ENCODE data around the gene SLC39A3. TPM values are rescaled to one million over a fixed set of nuclear protein-coding genes. Genes with fewer than 3 reads are reported as not detected.

The SLC39A3 gene
- total and polyA plus RNA-seq, 2 of the 8 experiments (the other 6 are each of a cell fraction or from before 2014, with no cell fraction given) = 33.0 to 52.9 TPM

- ChIA-PET CTCF (ENCODE audit: partially characterized antibody) (interaction anchor here (1.0 kb wide), 1 partner anchor 108 kb away, joined by 5 read pairs; no protein-coding TSS in a partner anchor), POLR2A (ENCODE audit: partially characterized antibody) (interaction anchor here (1.1 to 1.2 kb wide), 2 partner anchors 14 to 21 kb away, joined by 3 read pairs; no protein-coding TSS in a partner anchor)
- Histone ChIP-seq H3K14ac (ENCODE audit: insufficient read length) (no peak overlapping the region), H3K4me2 (ENCODE audit: insufficient read depth in 1 of 2, low read depth in 2 of 2, low read length in 2 of 2) (no peak overlapping the region), H2BK5ac (ENCODE audit: low read depth, low read length) (no peak overlapping the region), H2BK120ac (replicated peaks; ENCODE audit: low read depth, low read length) (no peak overlapping the region), H2AFZ (ENCODE audit: low read length) (no peak overlapping the region), H3K23me2 (ENCODE audit: low read depth, low read length) (no peaks in the 10 kb centered on the region), H3K18ac (ENCODE audit: extremely low read depth, low read length) (no peak overlapping the region), H3K4me3 (ENCODE audit: extremely low read depth in 1 of 4, insufficient read depth in 2 of 4, low read depth in 3 of 4, low read length in 4 of 4) (no peak overlapping the region), H2BK20ac (ENCODE audit: low read length) (no peak overlapping the region), H3K9me3 (ENCODE audit: insufficient read depth in 2 of 2, low read depth in 1 of 2, low read length in 1 of 2) (no peaks in the 10 kb centered on the region), H2BK15ac (ENCODE audit: low read length) (no peak overlapping the region), H4K91ac (replicated peaks; ENCODE audit: insufficient read length, low read length) (no peak overlapping the region), H3K27me3 (replicated peaks in 1 of 4; ENCODE audit: control insufficient read depth in 3 of 4, extremely low read depth in 1 of 4, insufficient read depth in 3 of 4, low read length in 3 of 4) (no peaks in the 10 kb centered on the region), H3K79me2 (ENCODE audit: control insufficient read depth in 1 of 2, insufficient read depth in 2 of 2, low read length in 2 of 2) (no peaks in the 10 kb centered on the region), H3K56ac (replicated peaks; ENCODE audit: insufficient read length, low read depth, low read length) (no peak overlapping the region), H3K4ac (replicated peaks; ENCODE audit: insufficient read length, low read depth, low read length) (no peak overlapping the region), H4K5ac (ENCODE audit: insufficient read length, low read depth, low read length) (no peak overlapping the region), H3K36me3 (ENCODE audit: control insufficient read depth in 2 of 4, insufficient read depth in 4 of 4, low read length in 3 of 4) (peaks cover 17 to 54% (median 36%) of the 10 kb centered on the region in 4 experiments), H3K9ac (replicated peaks in 1 of 4; ENCODE audit: extremely low read depth in 1 of 4, low read depth in 3 of 4, low read length in 3 of 4) (no peak overlapping the region), H2AK5ac (ENCODE audit: low read depth, low read length) (no peak overlapping the region), H3K27ac (ENCODE audit: low read depth, low read length) (no peak overlapping the region), H3K23ac (ENCODE audit: insufficient read length) (no peak overlapping the region), H4K20me1 (replicated peaks in 1 of 2; ENCODE audit: control insufficient read depth in 1 of 2, insufficient read depth in 2 of 2, low read length in 2 of 2) (peaks cover 0 to 11% of the 10 kb centered on the region in 2 experiments), H3K4me1 (replicated peaks in 1 of 4; ENCODE audit: control insufficient read depth in 3 of 4, insufficient read depth in 4 of 4, low read length in 3 of 4) (no peaks in the 10 kb centered on the region), H3K79me1 (ENCODE audit: low read depth, low read length) (no peaks in the 10 kb centered on the region), H2BK12ac (ENCODE audit: low read depth, low read length) (no peak overlapping the region), H4K8ac (ENCODE audit: extremely low read depth, insufficient read depth, low read length) (no peak overlapping the region)
- DNase-seq (ENCODE audit: low read depth in 1 of 2, low spot score in 2 of 2) (no peak), FAIRE-seq (no peak)
- TF ChIP-seq SIX5 (IDR thresholded peaks at IDR 0.05; ENCODE audit: low read depth, low read length) (no peak), HDAC2 (IDR thresholded peaks at IDR 0.05; ENCODE audit: borderline replicate concordance in 1 of 2, low read depth in 2 of 2, low read length in 2 of 2) (no peak), TAF1 (IDR thresholded peaks at IDR 0.05; ENCODE audit: low read depth, low read length) (no peak), YY1 (IDR thresholded peaks at IDR 0.05; ENCODE audit: low read depth, low read length) (no peak), POU5F1 (IDR thresholded peaks at IDR 0.05; ENCODE audit: low read depth, low read length) (no peak), CREB1 (IDR thresholded peaks at IDR 0.05) (no peak), GABPA (IDR thresholded peaks at IDR 0.05; ENCODE audit: borderline replicate concordance, insufficient read depth, low read length) (no peak), ATF2 (IDR thresholded peaks at IDR 0.05; ENCODE audit: low read length) (no peak), BACH1 (IDR thresholded peaks at IDR 0.05; ENCODE audit: low read length) (no peak), MAX (IDR thresholded peaks at IDR 0.05) (no peak)
- 91% methylated on average over 8 of the region's 8 CpGs; no CpG with 5 or more reads in 1 of the 2 experiments for WGBS, 2 experiments (ENCODE audit: extremely low coverage in 1 of 2, insufficient coverage in 1 of 2, insufficient read length in 1 of 2, insufficient replicate concordance in 2 of 2, low coverage in 1 of 2, low lambda C conversion rate in 2 of 2, missing lambda C conversion rate in 1 of 2)
Observed at GRCh38 chr19:2756477-2756876, 16.7 kb upstream of the SLC39A3 start.

Measured in H1 (cell line).